ENCODE data around the gene NTN3.

Gene NTN3

GRCh38 chr16:2462031-2462866, 8.8 kb upstream of the NTN3 start:
- no peak for FAIRE-seq
- no peak for DNase-seq (ENCODE audit: extremely low spot score, insufficient read length, low read depth)

GRCh38 chr16:2464333-2464732, 6.8 kb upstream of the NTN3 start:
- DNase-seq (ENCODE audit: extremely low spot score, insufficient read length, low read depth) (no peak), FAIRE-seq (no peak)

GRCh38 chr16:2465653-2466415, 5.3 kb upstream of the NTN3 start:
- DNase-seq (ENCODE audit: extremely low spot score, insufficient read length, low read depth), result no peak
- FAIRE-seq, result no peak

GRCh38 chr16:2466667-2467527, 4.2 kb upstream of the NTN3 start:
- FAIRE-seq (no peak), DNase-seq (ENCODE audit: extremely low spot score, insufficient read length, low read depth) (no peak)

GRCh38 chr16:2467528-2468232, 3.4 kb upstream of the NTN3 start:
- FAIRE-seq, result no peak
- DNase-seq (ENCODE audit: extremely low spot score, insufficient read length, low read depth), result peak; percentile 28

- no peak for DNase-seq (ENCODE audit: extremely low spot score, insufficient read length, low read depth)
- peak; percentile 64 for FAIRE-seq
These were observed 2.8 kb upstream of the NTN3 start for GRCh38 chr16:2468233-2468724.

GRCh38 chr16:2468725-2469398, 2.2 kb upstream of the NTN3 start:
- peak; percentile 52 for DNase-seq (ENCODE audit: extremely low spot score, insufficient read length, low read depth)
- peak; percentile 87 for FAIRE-seq

- FAIRE-seq, result no peak
- no peak for DNase-seq (ENCODE audit: extremely low spot score, insufficient read length, low read depth)
These were observed 1.5 kb upstream of the NTN3 start for GRCh38 chr16:2469399-2470233.

- FAIRE-seq, result no peak
- no peak for DNase-seq (ENCODE audit: extremely low spot score, insufficient read length, low read depth)
These were observed 879 bp upstream of the NTN3 start for GRCh38 chr16:2470234-2470601.

GRCh38 chr16:2470603-2471015, 488 bp upstream of the NTN3 start:
- DNase-seq (ENCODE audit: extremely low spot score, insufficient read length, low read depth) (no peak), FAIRE-seq (peak; percentile 44)

GRCh38 chr16:2471653-2472487, 773 bp downstream of the NTN3 start:
- DNase-seq (ENCODE audit: extremely low spot score, insufficient read length, low read depth), result no peak
- FAIRE-seq, result no peak

- FAIRE-seq, result no peak
These were observed 1.4 kb downstream of the NTN3 start for GRCh38 chr16:2472488-2472864.

GRCh38 chr16:2472885-2473445, 1.9 kb downstream of the NTN3 start:
- DNase-seq (ENCODE audit: extremely low spot score, insufficient read length, low read depth) (no peak), FAIRE-seq (no peak)

More at GRCh38 chr16:2472488-2472864, 1.4 kb downstream of the NTN3 start:
- no peak for DNase-seq (ENCODE audit: extremely low spot score, insufficient read length, low read depth)

GRCh38 chr16:2473446-2473926, 2.4 kb downstream of the NTN3 start:
- DNase-seq (ENCODE audit: extremely low spot score, insufficient read length, low read depth) (no peak), FAIRE-seq (no peak)

- peak; percentile 57 for DNase-seq (ENCODE audit: extremely low spot score, insufficient read length, low read depth)
- peak; percentile 33 for FAIRE-seq
These were observed 3.1 kb downstream of the NTN3 start for GRCh38 chr16:2473999-2474876.

GRCh38 chr16:2474877-2475412, 3.8 kb downstream of the NTN3 start, which contains the start of gene TBC1D24:
TSS of gene TBC1D24 (plus strand) at chr16:2475127. CDS start at chr16:2496149, 21,022 bp downstream.
- FAIRE-seq (peak; percentile 88), DNase-seq (ENCODE audit: extremely low spot score, insufficient read length, low read depth) (peak; percentile 100)

Measured in GM18507 (cell line).